SK-N-SH treated with all-trans-retinoic acid at 6 μM for 48 hours (cell line): Measurements from ENCODE around the gene TEKT5.

ENCODE experiments used
- ATAC-seq: fragments of 200-7000 bp; cut with Tn5 transposase; 3 replicates; pipeline ENCODE4 v1.9.1; 2020; ENCODE audit warnings: mild to moderate bottlenecking, moderate library complexity
- ARNTL ChIP-seq: fragments of 450-650 bp; formaldehyde crosslinking; IDR thresholded peaks from 2 replicates; pipeline ENCODE4 v1.5.0; 2020; ENCODE audit warnings: low read depth, mild to moderate bottlenecking, moderate library complexity, borderline replicate concordance
- BACH2 ChIP-seq: fragments of 250-450 bp; sonication (Bioruptor Pico); IDR thresholded peaks from 2 replicates; pipeline ENCODE4 v1.9.0; 2021; ENCODE audit warnings: mild to moderate bottlenecking, borderline replicate concordance
- CREB5 ChIP-seq: fragments of 250-450 bp; sonication (Bioruptor Pico); IDR thresholded peaks from 2 replicates; pipeline ENCODE4 v1.5.1; 2020; ENCODE audit warnings: low read depth, mild to moderate bottlenecking, moderate library complexity
- CSDC2 ChIP-seq: fragments of 250-450 bp; sonication (Bioruptor Pico); IDR thresholded peaks from 2 replicates; pipeline ENCODE4 v1.5.0; 2020; ENCODE audit warnings: mild to moderate bottlenecking, moderate library complexity
- CSRNP3 ChIP-seq: fragments of 250-450 bp; sonication (Bioruptor Pico); IDR thresholded peaks from 2 replicates; pipeline ENCODE4 v1.5.1; 2021; ENCODE audit warnings: mild to moderate bottlenecking, moderate library complexity
- ESRRG ChIP-seq: fragments of 250-450 bp; sonication (Bioruptor Pico); IDR thresholded peaks from 2 replicates; pipeline ENCODE4 v1.6.1; 2021; ENCODE audit warnings: mild to moderate bottlenecking
- GLIS3 ChIP-seq: fragments of 250-450 bp; sonication (Bioruptor Pico); IDR thresholded peaks from 2 replicates; pipeline ENCODE4 v1.5.0; 2020; ENCODE audit warnings: mild to moderate bottlenecking, moderate library complexity
- ISL1 ChIP-seq: fragments of 250-450 bp; sonication (Bioruptor Pico); IDR thresholded peaks from 2 replicates; pipeline ENCODE4 v2.1.2; 2022; ENCODE audit warnings: mild to moderate bottlenecking, moderate library complexity
- OSR1 ChIP-seq: fragments of 250-450 bp; sonication (Bioruptor Pico); IDR thresholded peaks from 2 replicates; pipeline ENCODE4 v1.8.0; 2022; ENCODE audit warnings: moderate library complexity, mild to moderate bottlenecking, inconsistent platforms
- PATZ1 ChIP-seq: fragments of 250-450 bp; sonication (Bioruptor Pico); IDR thresholded peaks from 2 replicates; pipeline ENCODE4 v1.8.0; 2020; ENCODE audit warnings: mild to moderate bottlenecking, moderate library complexity, borderline replicate concordance
- PPARA ChIP-seq: fragments of 250-450 bp; sonication (Bioruptor Pico); IDR thresholded peaks from 2 replicates; pipeline ENCODE4 v1.5.0; 2020; ENCODE audit warnings: mild to moderate bottlenecking, borderline replicate concordance
- RARB ChIP-seq: fragments of 250-450 bp; sonication (Bioruptor Pico); IDR thresholded peaks from 2 replicates; pipeline ENCODE4 v1.8.0; 2021; ENCODE audit warnings: mild to moderate bottlenecking, moderate library complexity
- SNAI2 ChIP-seq: fragments of 250-450 bp; sonication (Bioruptor Pico); IDR thresholded peaks from 2 replicates; pipeline ENCODE4 v1.5.0; 2020; ENCODE audit warnings: mild to moderate bottlenecking, moderate library complexity
- TCF4 ChIP-seq: fragments of 250-450 bp; sonication (Bioruptor Pico); IDR thresholded peaks from 2 replicates; pipeline ENCODE4 v1.8.0; 2021; ENCODE audit warnings: mild to moderate bottlenecking, moderate library complexity, borderline replicate concordance
- TOX ChIP-seq: fragments of 250-450 bp; sonication (Bioruptor Pico); IDR thresholded peaks from 2 replicates; pipeline ENCODE4 v1.8.0; 2021; ENCODE audit warnings: mild to moderate bottlenecking, moderate library complexity, borderline replicate concordance
- TSHZ2 ChIP-seq: fragments of 250-450 bp; sonication (Bioruptor Pico); IDR thresholded peaks from 2 replicates; pipeline ENCODE4 v1.5.0; 2020; ENCODE audit warnings: mild to moderate bottlenecking, moderate library complexity
- ZC3H10 ChIP-seq: fragments of 250-450 bp; sonication (Bioruptor Pico); IDR thresholded peaks from 2 replicates; pipeline ENCODE4 v1.5.1; 2021; ENCODE audit warnings: mild to moderate bottlenecking, moderate library complexity
- ZFP3 ChIP-seq: fragments of 250-450 bp; sonication (Bioruptor Pico); IDR thresholded peaks from 2 replicates; pipeline ENCODE4 v1.5.0; 2020; ENCODE audit warnings: mild to moderate bottlenecking, moderate library complexity
- ZFP30 ChIP-seq: fragments of 450-650 bp; formaldehyde crosslinking; IDR thresholded peaks from 2 replicates; pipeline ENCODE4 v1.5.0; 2022; ENCODE audit warnings: mild to moderate bottlenecking, moderate library complexity
- ZNF565 ChIP-seq: fragments of 450-650 bp; formaldehyde crosslinking; conservative IDR thresholded peaks from 2 replicates; pipeline ENCODE4 v1.5.0; 2020; ENCODE audit warnings: low read depth, mild to moderate bottlenecking, moderate library complexity
- ZNF70 ChIP-seq: fragments of 450-650 bp; formaldehyde crosslinking; IDR thresholded peaks from 2 replicates; pipeline ENCODE4 v1.5.0; 2020; ENCODE audit warnings: mild to moderate bottlenecking, moderate library complexity
- ZNF8 ChIP-seq: fragments of 450-650 bp; formaldehyde crosslinking; IDR thresholded peaks from 2 replicates; pipeline ENCODE4 v1.5.0; 2020; ENCODE audit warnings: mild to moderate bottlenecking, moderate library complexity

Gene TEKT5

GRCh38 chr16:10663744-10664143, 31.0 kb downstream of the TEKT5 start:
- TF ChIP-seq TCF4 (CRISPR knock-in tag): no peak
- TF ChIP-seq RARB: no peak
- TF ChIP-seq, all 23 proteins: peak for 0
- ATAC-seq: no peak

GRCh38 chr16:10663146-10663545, 31.6 kb downstream of the TEKT5 start:
- no peak for ATAC-seq
- no peak for TF ChIP-seq ZC3H10
- TF ChIP-seq SNAI2 (CRISPR knock-in tag): no peak
- TF ChIP-seq CSRNP3 (CRISPR knock-in tag): no peak
- TF ChIP-seq GLIS3 (CRISPR knock-in tag): no peak
- TF ChIP-seq PPARA: no peak
- no peak for TF ChIP-seq TCF4 (CRISPR knock-in tag)
- TF ChIP-seq RARB: no peak
- no peak for TF ChIP-seq TOX (CRISPR knock-in tag)
- no peak for TF ChIP-seq ARNTL
- TF ChIP-seq CREB5: no peak
- TF ChIP-seq CSDC2 (CRISPR knock-in tag): no peak
- no peak for TF ChIP-seq ZNF70
- no peak for TF ChIP-seq ESRRG (CRISPR knock-in tag)
- TF ChIP-seq ZNF565 (CRISPR knock-in tag): no peak
- no peak for TF ChIP-seq TSHZ2 (CRISPR knock-in tag)
- TF ChIP-seq ISL1 (CRISPR knock-in tag): no peak
- no peak for TF ChIP-seq ZFP30 (CRISPR knock-in tag)
- TF ChIP-seq BACH2 (CRISPR knock-in tag): no peak

- no peak for TF ChIP-seq CSRNP3 (CRISPR knock-in tag)
- TF ChIP-seq, all 23 proteins: peak for 0
- ATAC-seq: no peak
Observed at GRCh38 chr16:10662212-10662611, 32.5 kb downstream of the TEKT5 start.

- TF ChIP-seq TOX (CRISPR knock-in tag): no peak
- no peak for TF ChIP-seq ESRRG (CRISPR knock-in tag)
- no peak for TF ChIP-seq ZNF70
- no peak for TF ChIP-seq CSRNP3 (CRISPR knock-in tag)
- no peak for TF ChIP-seq RARB
- TF ChIP-seq TSHZ2 (CRISPR knock-in tag): no peak
- no peak for TF ChIP-seq ZNF8 (CRISPR knock-in tag)
- TF ChIP-seq GLIS3 (CRISPR knock-in tag): no peak
- no peak for TF ChIP-seq SNAI2 (CRISPR knock-in tag)
- no peak for TF ChIP-seq ZFP3
- no peak for TF ChIP-seq ARNTL
- TF ChIP-seq TCF4 (CRISPR knock-in tag): no peak
- no peak for TF ChIP-seq OSR1 (CRISPR knock-in tag)
- TF ChIP-seq CSDC2 (CRISPR knock-in tag): no peak
- TF ChIP-seq PATZ1 (CRISPR knock-in tag): no peak
- no peak for TF ChIP-seq ZNF565 (CRISPR knock-in tag)
- no peak for TF ChIP-seq ISL1 (CRISPR knock-in tag)
- no peak for TF ChIP-seq ZC3H10
- TF ChIP-seq BACH2 (CRISPR knock-in tag): no peak
- no peak for ATAC-seq
Observed at GRCh38 chr16:10661737-10662136, 33.0 kb downstream of the TEKT5 start.
